Endodermal cell (in vitro differentiated cells): Measurements from ENCODE around the gene CDHR3. TPM values are rescaled to one million over a fixed set of nuclear protein-coding genes. Genes with fewer than 3 reads are reported as not detected.

Source experiments
- DNase-seq: peaks from one replicate; pipeline ENCODE4 v3.0.0-alpha.2; 2017
- H3K27ac ChIP-seq: 2 replicates; pipeline ENCODE4 v1.5.1; 2013; ENCODE audit warnings: mild to moderate bottlenecking, low read depth, low read length, moderate library complexity
- H3K27me3 ChIP-seq: 2 replicates; pipeline ENCODE4 v1.6.1; 2013; ENCODE audit warnings: mild to moderate bottlenecking, low read length, moderate library complexity; ENCODE audit not compliant: insufficient read depth, control insufficient read depth, poor library complexity, severe bottlenecking
- H3K36me3 ChIP-seq: 2 replicates; pipeline ENCODE4 v1.7.0; 2013; ENCODE audit warnings: mild to moderate bottlenecking, low read length, moderate library complexity; ENCODE audit not compliant: control insufficient read depth, insufficient read depth
- H3K4me1 ChIP-seq: one replicate; pipeline ENCODE4 v1.7.0; 2013; ENCODE audit warnings: low read length; ENCODE audit not compliant: control insufficient read depth, insufficient read depth
- H3K4me3 ChIP-seq: 2 replicates; pipeline ENCODE4 v1.5.1; 2013; ENCODE audit warnings: mild to moderate bottlenecking, low read length, moderate library complexity
- H3K9ac ChIP-seq: 2 replicates; pipeline ENCODE4 v1.6.1; 2013; ENCODE audit warnings: mild to moderate bottlenecking, low read length, moderate library complexity; ENCODE audit not compliant: poor library complexity, severe bottlenecking; ENCODE audit errors: extremely low read depth
- H3K9me3 ChIP-seq: 2 replicates; pipeline ENCODE4 v1.6.1; 2013; ENCODE audit warnings: mild to moderate bottlenecking, low read length, moderate library complexity; ENCODE audit not compliant: control insufficient read depth
- H3K27ac Mint-ChIP-seq: 2 replicates; pipeline ENCODE4 v1.8.0; 2020; ENCODE audit warnings: mixed read lengths
- H3K27me3 Mint-ChIP-seq: 2 replicates; pipeline ENCODE4 v1.8.0; 2021; ENCODE audit warnings: mild to moderate bottlenecking, mixed read lengths; ENCODE audit not compliant: insufficient read depth
- H3K36me3 Mint-ChIP-seq: 2 replicates; pipeline ENCODE4 v1.8.0; 2020; ENCODE audit warnings: low read depth, mixed read lengths
- H3K4me1 Mint-ChIP-seq: 2 replicates; pipeline ENCODE4 v1.8.0; 2020; ENCODE audit warnings: mixed read lengths
- H3K4me3 Mint-ChIP-seq: 2 replicates; pipeline ENCODE4 v1.8.0; 2020; ENCODE audit warnings: mild to moderate bottlenecking, moderate library complexity, mixed read lengths
- H3K9me3 Mint-ChIP-seq: 2 replicates; pipeline ENCODE4 v1.8.0; 2020; ENCODE audit warnings: mild to moderate bottlenecking, mixed read lengths
- CTCF ChIP-seq: fragments of 200-600 bp; sonication (generic); conservative IDR thresholded peaks from 2 replicates; pipeline ENCODE4 v1.5.0; 2021; ENCODE audit warnings: antibody characterized with exemption, mild to moderate bottlenecking
- WGBS, 2 experiments: methylation state at CpG; one replicate each; pipeline versions ENCODE4 v1.1.5 to v1.1.7; 2013; ENCODE audit warnings: missing lambda C conversion rate in 2 of 2, mixed read lengths in 1 of 2; ENCODE audit not compliant: insufficient coverage in 1 of 2, insufficient read length in 1 of 2; 5-methylcytosine and 5-hydroxymethylcytosine counted together
- long read RNA-seq, 4 experiments: library from polyadenylated mRNA in 2 of 4; library from RNA in 1 of 4; library from capped mRNA in 1 of 4; stranded (forward) in 3 of 4; unstranded in 1 of 4; transcript quantifications; one replicate each; pipeline ENCODE4 v2.0.0, GENCODE V29; 2020 to 2021; ENCODE audit warnings: inconsistent platforms in 1 of 4
- polyA plus RNA-seq, 2 experiments: library from polyadenylated mRNA; stranded (reverse); fragments of 50-300 nt; gene quantifications; one replicate each; pipeline ENCODE4 v1.2.3, GENCODE V29; 2013
- total RNA-seq, 2 donors: library from RNA; stranded (reverse); fragmentation: NEBNext Ultra II Directional in 1 of 2; extraction: Animal tissue kit (Norgen Biotek cat#: 25700) in 1 of 2; gene quantifications; 2 replicates in 1 of 2; 3 replicates in 1 of 2; pipeline ENCODE4 v1.2.1, GENCODE V29; 2021

CDHR3 gene
- 10 to 100 TPM in 1 of 2 donors, 1 to 10 TPM in 1; 7.5 to 16.1 TPM for total RNA-seq
- 2.0 TPM for polyA plus RNA-seq (2013, experiment 1 of 2)
- 2.5 TPM for polyA plus RNA-seq (2013, experiment 2 of 2)
- long read RNA-seq, experiment 1, partial matches to known transcripts: 1 of 2 reads
- long read RNA-seq, experiment 1, other reads (novel, unspliced or antisense): 1 of 2 reads
- long read RNA-seq, experiment 2, partial matches to known transcripts: 7 of 16 reads
- long read RNA-seq, experiment 2, other reads (novel, unspliced or antisense): 8 of 16 reads
- long read RNA-seq, experiment 3, partial matches to known transcripts: 1 of 18 reads
- long read RNA-seq, experiment 3, other reads (novel, unspliced or antisense): 16 of 18 reads
- long read RNA-seq, experiment 4, partial matches to known transcripts: 4 of 7 reads
- long read RNA-seq, experiment 4, other reads (novel, unspliced or antisense): 3 of 7 reads

GRCh38 chr7:105963038-105963667 lies at the start of gene CDHR3:
Gene CDHR3 (plus strand): TSS chr7:105963264. CDS start chr7:105963319, 55 bp downstream.
- Histone ChIP-seq H3K9ac (peak within 1 kb of the TSS; percentile 51), H3K4me3 (peak within 1 kb of the TSS; percentile 46), H3K27ac (no peak within 1 kb of the TSS), H3K4me1 (peaks cover 22% of the 10 kb centered on the region), H3K27me3 (no peaks in the 10 kb centered on the region), H3K36me3 (no peaks in the 10 kb centered on the region), H3K9me3 (no peaks in the 10 kb centered on the region)
- H3K9me3 Mint-ChIP-seq: peaks cover 7% of the 10 kb centered on the region
- 34 to 54% methylated on average over 3 to 4 of the region's 4 CpGs for WGBS, 2 experiments
- no peaks in the 10 kb centered on the region for H3K36me3 Mint-ChIP-seq
- peak within 1 kb of the TSS; percentile 93 for H3K27ac Mint-ChIP-seq
- peak within 1 kb of the TSS; percentile 28 for H3K4me3 Mint-ChIP-seq
- peaks cover 14% of the 10 kb centered on the region for H3K27me3 Mint-ChIP-seq
- peak; percentile 94 for DNase-seq
- no peak for TF ChIP-seq CTCF
- H3K4me1 Mint-ChIP-seq: peaks cover 42% of the 10 kb centered on the region

DNA sequence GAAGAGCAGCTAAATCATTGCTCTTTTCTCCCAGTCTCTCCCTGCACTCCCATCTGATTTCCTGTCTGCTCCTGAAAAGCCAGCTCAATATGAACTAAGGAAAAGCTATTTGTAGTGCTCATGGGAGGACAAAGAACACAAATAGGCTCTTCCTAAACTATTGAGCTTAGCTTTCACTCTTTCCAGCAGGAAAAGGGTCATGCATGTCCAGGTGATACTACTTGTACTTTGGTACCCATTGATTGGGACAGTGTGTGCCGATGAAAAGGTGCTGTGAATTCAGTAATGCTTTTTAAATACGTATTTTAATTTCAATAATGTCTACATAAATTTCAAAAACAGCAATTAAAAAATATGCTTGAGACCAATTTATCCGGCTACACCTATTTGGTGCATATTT lies 49.1 kb upstream of the CDHR3 start:
- Histone ChIP-seq H3K9ac (no peak overlapping the region), H3K36me3 (peaks cover 24% of the 10 kb centered on the region), H3K4me3 (no peak overlapping the region), H3K27me3 (no peaks in the 10 kb centered on the region), H3K27ac (no peak overlapping the region), H3K4me1 (no peaks in the 10 kb centered on the region), H3K9me3 (peaks cover 16% of the 10 kb centered on the region)
- Mint-ChIP-seq H3K4me1 (no peaks in the 10 kb centered on the region), H3K27me3 (no peaks in the 10 kb centered on the region), H3K9me3 (peaks cover 15% of the 10 kb centered on the region), H3K36me3 (peaks cover 48% of the 10 kb centered on the region), H3K27ac (no peak overlapping the region), H3K4me3 (no peak overlapping the region)
- no peak for TF ChIP-seq CTCF
- no peak for DNase-seq
- WGBS, 2 experiments: 91 to 100% methylated on average over 1 to 3 of the region's 3 CpGs

DNA sequence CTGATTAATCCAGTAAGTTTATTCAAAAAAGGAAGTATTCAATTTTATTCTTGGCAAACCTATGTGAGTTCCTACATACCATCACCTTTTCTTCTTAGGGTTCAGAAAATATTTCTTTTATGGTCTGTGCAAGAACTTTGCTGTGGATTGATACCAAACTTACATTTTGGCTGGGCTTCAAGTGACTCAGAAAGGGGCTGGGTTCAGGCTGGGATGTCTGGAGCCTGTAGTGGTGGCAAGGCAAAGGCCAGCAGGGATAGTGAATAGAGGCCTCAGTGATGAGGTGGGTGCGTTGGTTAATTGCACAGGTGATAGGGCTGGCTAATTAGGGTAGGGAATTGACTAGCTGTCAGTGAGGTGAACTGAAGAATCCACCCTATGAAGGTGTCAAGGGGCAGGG lies 46.5 kb upstream of the CDHR3 start:
- H3K9me3 Mint-ChIP-seq: peaks cover 2% of the 10 kb centered on the region
- WGBS, 2 experiments: 86 to 91% methylated on average over 1 of the region's 1 CpG
- Histone ChIP-seq H3K9ac (no peak overlapping the region), H3K27ac (no peak overlapping the region), H3K4me3 (no peak overlapping the region), H3K36me3 (peaks cover 9% of the 10 kb centered on the region), H3K9me3 (no peaks in the 10 kb centered on the region), H3K4me1 (no peaks in the 10 kb centered on the region), H3K27me3 (no peaks in the 10 kb centered on the region)
- no peak overlapping the region for H3K4me3 Mint-ChIP-seq
- no peak for DNase-seq
- no peaks in the 10 kb centered on the region for H3K4me1 Mint-ChIP-seq
- H3K27ac Mint-ChIP-seq: no peak overlapping the region
- no peak for TF ChIP-seq CTCF
- no peaks in the 10 kb centered on the region for H3K27me3 Mint-ChIP-seq
- H3K36me3 Mint-ChIP-seq: peaks cover 47% of the 10 kb centered on the region
